ENCODE results near the gene ENOX1. TPM values are rescaled to one million over a fixed set of nuclear protein-coding genes. Genes with fewer than 3 reads are reported as not detected.

ENOX1 gene
- total RNA-seq, 4 donors from 2014 or later, result 0.27 to 0.83 (median 0.53) TPM; not detected in 1

- Histone ChIP-seq H3K4me3 (no peak overlapping the region), H3K4me1 (no peaks in the 10 kb centered on the region), H3K36me3 (no peaks in the 10 kb centered on the region), H3K27me3 (no peaks in the 10 kb centered on the region), H3K27ac (no peak overlapping the region), H3K9me3 (no peaks in the 10 kb centered on the region)
- TF ChIP-seq, protein P1, sequence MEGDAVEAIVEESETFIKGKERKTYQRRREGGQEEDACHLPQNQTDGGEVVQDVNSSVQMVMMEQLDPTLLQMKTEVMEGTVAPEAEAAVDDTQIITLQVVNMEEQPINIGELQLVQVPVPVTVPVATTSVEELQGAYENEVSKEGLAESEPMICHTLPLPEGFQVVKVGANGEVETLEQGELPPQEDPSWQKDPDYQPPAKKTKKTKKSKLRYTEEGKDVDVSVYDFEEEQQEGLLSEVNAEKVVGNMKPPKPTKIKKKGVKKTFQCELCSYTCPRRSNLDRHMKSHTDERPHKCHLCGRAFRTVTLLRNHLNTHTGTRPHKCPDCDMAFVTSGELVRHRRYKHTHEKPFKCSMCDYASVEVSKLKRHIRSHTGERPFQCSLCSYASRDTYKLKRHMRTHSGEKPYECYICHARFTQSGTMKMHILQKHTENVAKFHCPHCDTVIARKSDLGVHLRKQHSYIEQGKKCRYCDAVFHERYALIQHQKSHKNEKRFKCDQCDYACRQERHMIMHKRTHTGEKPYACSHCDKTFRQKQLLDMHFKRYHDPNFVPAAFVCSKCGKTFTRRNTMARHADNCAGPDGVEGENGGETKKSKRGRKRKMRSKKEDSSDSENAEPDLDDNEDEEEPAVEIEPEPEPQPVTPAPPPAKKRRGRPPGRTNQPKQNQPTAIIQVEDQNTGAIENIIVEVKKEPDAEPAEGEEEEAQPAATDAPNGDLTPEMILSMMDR (IDR thresholded peaks at IDR 0.05), result no peak
- TF ChIP-seq POLR2A (IDR thresholded peaks at IDR 0.05), result no peak
- no peak for DNase-seq
Observed at GRCh38 chr13:43573802-43574514, 212.8 kb downstream of the ENOX1 start.

DNA sequence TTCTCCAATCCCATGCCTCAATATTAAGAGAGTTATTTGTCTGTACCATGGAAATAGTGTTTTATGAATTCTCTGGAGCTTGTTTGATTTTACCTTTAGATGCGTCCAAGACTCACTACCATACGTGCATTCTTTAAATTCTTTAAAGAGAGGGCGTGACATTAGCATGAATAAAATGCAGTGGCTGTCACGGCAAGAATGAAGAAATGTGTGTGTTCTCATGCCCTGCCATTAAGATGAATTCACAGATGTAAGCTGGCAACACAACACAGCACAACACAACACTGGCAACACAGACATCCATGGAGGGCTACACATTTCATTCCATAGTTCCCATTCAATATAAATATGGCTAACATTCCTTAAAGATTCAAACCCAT is 213.4 kb downstream of the ENOX1 start:
- no peaks in the 10 kb centered on the region for H3K4me1 ChIP-seq
- no peak overlapping the region for H3K27ac ChIP-seq

GRCh38 chr13:43572656-43573360 is 214.0 kb downstream of the ENOX1 start:
- no peaks in the 10 kb centered on the region for H3K36me3 ChIP-seq
- no peak for DNase-seq
- H3K4me1 ChIP-seq, result no peaks in the 10 kb centered on the region
- H3K27me3 ChIP-seq, result no peaks in the 10 kb centered on the region
- no peaks in the 10 kb centered on the region for H3K9me3 ChIP-seq
- H3K4me3 ChIP-seq, result no peak overlapping the region
- TF ChIP-seq, protein P1 (IDR thresholded peaks at IDR 0.05), result no peak
- no peak for TF ChIP-seq POLR2A (IDR thresholded peaks at IDR 0.05)
- H3K27ac ChIP-seq, result no peak overlapping the region

More for the DNA sequence above, 213.4 kb downstream of the ENOX1 start:
- Histone ChIP-seq H3K36me3 (no peaks in the 10 kb centered on the region), H3K27me3 (no peaks in the 10 kb centered on the region), H3K9me3 (no peaks in the 10 kb centered on the region), H3K4me3 (no peak overlapping the region)
- no peak for DNase-seq
- TF ChIP-seq POLR2A (IDR thresholded peaks at IDR 0.05), result no peak
- TF ChIP-seq, protein P1 (IDR thresholded peaks at IDR 0.05), result no peak

- Histone ChIP-seq H3K9me3 (no peaks in the 10 kb centered on the region), H3K36me3 (no peaks in the 10 kb centered on the region), H3K27ac (no peak overlapping the region), H3K27me3 (no peaks in the 10 kb centered on the region), H3K4me1 (no peaks in the 10 kb centered on the region), H3K4me3 (no peak overlapping the region)
- DNase-seq, result no peak
- TF ChIP-seq POLR2A (IDR thresholded peaks at IDR 0.05), result no peak
- TF ChIP-seq, protein P1 (IDR thresholded peaks at IDR 0.05), result no peak
Observed at GRCh38 chr13:43569658-43570057, 217.1 kb downstream of the ENOX1 start.

DNA sequence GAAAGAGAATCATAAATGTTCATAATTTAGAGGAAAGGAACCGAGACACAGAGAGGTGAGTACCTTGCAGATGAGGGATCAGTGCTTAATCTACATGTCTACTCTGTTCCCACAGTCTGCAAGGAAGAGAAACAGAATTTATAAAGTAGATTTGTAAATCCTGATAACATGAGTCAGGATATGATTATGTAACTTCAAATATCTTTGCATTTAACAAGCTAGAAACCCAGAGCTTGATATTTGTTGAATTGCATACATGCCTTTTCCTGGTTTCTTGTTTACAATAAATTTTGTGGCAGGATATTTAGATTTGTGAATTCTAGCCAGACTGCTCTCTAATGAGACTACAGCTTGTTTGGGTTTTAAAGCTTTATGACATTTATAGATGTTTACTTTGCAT is 219.2 kb downstream of the ENOX1 start:
- Histone ChIP-seq H3K9me3 (no peaks in the 10 kb centered on the region), H3K27me3 (no peaks in the 10 kb centered on the region), H3K36me3 (no peaks in the 10 kb centered on the region), H3K4me3 (no peak overlapping the region), H3K4me1 (no peaks in the 10 kb centered on the region), H3K27ac (no peak overlapping the region)
- no peak for DNase-seq
- no peak for TF ChIP-seq POLR2A (IDR thresholded peaks at IDR 0.05)
- TF ChIP-seq, protein P1 (IDR thresholded peaks at IDR 0.05), result no peak
